K562 (cell line): ENCODE results near the gene VPREB3.

ENCODE experiments used
- CREM ChIP-seq: IDR thresholded peaks from 2 replicates; pipeline ENCODE4 v1.6.1; 2014; ENCODE audit warnings: antibody characterized with exemption, low read depth
- TF ChIP-seq, protein P1 (sequence below): fragments of 450-650 bp; formaldehyde crosslinking; IDR thresholded peaks from 2 replicates; pipeline ENCODE4 v1.4.0; 2020; ENCODE audit warnings: mild to moderate bottlenecking, moderate library complexity

DNA sequence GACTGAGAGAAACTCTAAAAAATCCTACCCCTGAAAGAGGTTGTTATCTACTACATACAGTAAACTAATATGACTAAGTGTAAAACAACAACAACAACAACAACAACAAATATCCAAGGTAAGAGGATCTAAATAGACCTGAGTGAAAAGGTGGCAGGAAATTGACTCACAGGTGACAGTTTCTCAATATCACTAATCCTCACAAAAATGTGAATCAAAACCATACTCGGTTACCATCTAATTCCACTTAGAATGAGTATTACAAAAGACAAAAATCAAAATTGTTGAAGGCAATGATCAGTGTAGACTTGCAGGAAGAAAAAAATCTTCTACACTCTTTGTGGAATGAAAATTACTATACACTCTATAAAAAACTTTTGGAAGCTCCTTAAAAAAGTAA is 46.0 kb downstream of the VPREB3 start:
- TF ChIP-seq, protein P1, sequence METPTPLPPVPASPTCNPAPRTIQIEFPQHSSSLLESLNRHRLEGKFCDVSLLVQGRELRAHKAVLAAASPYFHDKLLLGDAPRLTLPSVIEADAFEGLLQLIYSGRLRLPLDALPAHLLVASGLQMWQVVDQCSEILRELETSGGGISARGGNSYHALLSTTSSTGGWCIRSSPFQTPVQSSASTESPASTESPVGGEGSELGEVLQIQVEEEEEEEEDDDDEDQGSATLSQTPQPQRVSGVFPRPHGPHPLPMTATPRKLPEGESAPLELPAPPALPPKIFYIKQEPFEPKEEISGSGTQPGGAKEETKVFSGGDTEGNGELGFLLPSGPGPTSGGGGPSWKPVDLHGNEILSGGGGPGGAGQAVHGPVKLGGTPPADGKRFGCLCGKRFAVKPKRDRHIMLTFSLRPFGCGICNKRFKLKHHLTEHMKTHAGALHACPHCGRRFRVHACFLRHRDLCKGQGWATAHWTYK (CRISPR knock-in tag), result no peak
- no peak for TF ChIP-seq CREM
